ENCODE results near the gene IL12RB1. TPM values are rescaled to one million over a fixed set of nuclear protein-coding genes. Genes with fewer than 3 reads are reported as not detected.
A peak's percentile ranks its signal among the peaks of the same experiment; 100 is the strongest.

The IL12RB1 gene
- total RNA-seq, 4 donors from 2014 or later, result 1.0 to 4.8 (median 1.9) TPM

- H3K27ac ChIP-seq, result no peak overlapping the region
- no peaks in the 10 kb centered on the region for H3K9me3 ChIP-seq
- no peak overlapping the region for H3K4me3 ChIP-seq
- 86 to 94% methylated on average over 7 of the region's 7 CpGs for WGBS, 2 donors
- no peaks in the 10 kb centered on the region for H3K27me3 ChIP-seq
- TF ChIP-seq EP300 (IDR thresholded peaks at IDR 0.05) (no peak), POLR2A (IDR thresholded peaks at IDR 0.05) (no peak), CTCF (IDR thresholded peaks at IDR 0.05) (no peak)
- peaks cover 0 to 53% (median 4%) of the 10 kb centered on the region in 3 donors for H3K36me3 ChIP-seq
- H3K4me1 ChIP-seq, result peaks cover 3 to 25% (median 18%) of the 10 kb centered on the region in 4 donors
- DNase-seq (ENCODE audit: low spot score in 2 of 2), result no peak
These were observed 35.7 kb upstream of the IL12RB1 start for GRCh38 chr19:18122424-18122823.

- H3K27me3 ChIP-seq, result no peaks in the 10 kb centered on the region
- peaks cover 3 to 31% (median 22%) of the 10 kb centered on the region in 4 donors for H3K4me1 ChIP-seq
- WGBS, 2 donors, result 93 to 97% methylated on average over 5 of the region's 5 CpGs
- no peak for TF ChIP-seq CTCF (IDR thresholded peaks at IDR 0.05)
- no peak for TF ChIP-seq POLR2A (IDR thresholded peaks at IDR 0.05)
- no peak for TF ChIP-seq EP300 (IDR thresholded peaks at IDR 0.05)
- DNase-seq (ENCODE audit: low spot score in 2 of 2), result no peak
- peaks cover 0 to 48% (median 4%) of the 10 kb centered on the region in 3 donors for H3K36me3 ChIP-seq
- no peak overlapping the region for H3K27ac ChIP-seq
- H3K4me3 ChIP-seq, result no peak overlapping the region
- H3K9me3 ChIP-seq, result no peaks in the 10 kb centered on the region
These were observed 34.4 kb upstream of the IL12RB1 start for GRCh38 chr19:18121166-18121565.

DNA sequence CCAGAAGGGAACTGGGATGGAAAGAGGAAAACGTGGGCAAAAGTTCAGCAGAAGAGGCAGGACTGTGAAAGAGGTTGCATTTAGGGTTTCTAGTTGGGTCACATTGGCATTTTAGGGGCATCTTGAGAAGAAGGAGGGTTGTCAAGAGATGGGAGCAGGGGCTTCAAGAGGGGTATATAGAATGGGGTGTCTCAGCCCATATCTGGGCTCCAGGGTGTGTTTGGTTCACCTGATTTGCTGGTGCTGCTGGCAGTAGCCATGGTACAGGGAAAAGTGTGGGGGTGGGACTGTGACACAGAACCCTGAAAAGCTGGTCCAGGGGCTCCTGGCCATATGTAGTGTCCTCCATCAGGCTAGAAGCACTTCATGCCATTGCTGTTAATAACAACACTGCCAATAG, 33.4 kb upstream of the IL12RB1 start:
- no peaks in the 10 kb centered on the region for H3K27me3 ChIP-seq
- WGBS, 2 donors, result 31 to 35% methylated on average over 1 of the region's 1 CpG
- no peaks in the 10 kb centered on the region for H3K9me3 ChIP-seq
- no peak overlapping the region for H3K4me3 ChIP-seq
- no peak for DNase-seq (ENCODE audit: low spot score in 2 of 2)
- TF ChIP-seq CTCF (IDR thresholded peaks at IDR 0.05), result no peak
- no peak for TF ChIP-seq EP300 (IDR thresholded peaks at IDR 0.05)
- no peak for TF ChIP-seq POLR2A (IDR thresholded peaks at IDR 0.05)
- peak overlapping the region in 2 of 4 donors; percentile 42 to 88 for H3K27ac ChIP-seq
- peaks cover 0 to 42% (median 4%) of the 10 kb centered on the region in 3 donors for H3K36me3 ChIP-seq
- peaks cover 3 to 31% (median 22%) of the 10 kb centered on the region in 4 donors for H3K4me1 ChIP-seq

GRCh38 chr19:18119717-18120105, 33.0 kb upstream of the IL12RB1 start:
- Histone ChIP-seq H3K9me3 (no peaks in the 10 kb centered on the region), H3K4me3 (peak overlapping the region in 1 of 4 donors; percentile 92), H3K4me1 (peaks cover 3 to 31% (median 22%) of the 10 kb centered on the region in 4 donors), H3K27me3 (no peaks in the 10 kb centered on the region), H3K27ac (peak overlapping the region in 3 of 4 donors; percentile 42 to 91 (median 88)), H3K36me3 (peaks cover 0 to 39% (median 4%) of the 10 kb centered on the region in 3 donors)
- WGBS, 2 donors, result 60 to 68% methylated on average over 14 of the region's 14 CpGs
- no peak for TF ChIP-seq CTCF (IDR thresholded peaks at IDR 0.05)
- no peak for TF ChIP-seq POLR2A (IDR thresholded peaks at IDR 0.05)
- TF ChIP-seq EP300 (IDR thresholded peaks at IDR 0.05), result no peak
- no peak for DNase-seq (ENCODE audit: low spot score in 2 of 2)

- no peaks in the 10 kb centered on the region for H3K9me3 ChIP-seq
- peak overlapping the region in 2 of 4 donors; percentile 77 to 92 for H3K4me3 ChIP-seq
- DNase-seq (ENCODE audit: low spot score in 2 of 2), result peak in 1 of 2 donors; percentile 24
- no peaks in the 10 kb centered on the region for H3K27me3 ChIP-seq
- H3K27ac ChIP-seq, result peak overlapping the region in 3 of 4 donors; percentile 86 to 91 (median 88)
- H3K4me1 ChIP-seq, result peaks cover 3 to 31% (median 22%) of the 10 kb centered on the region in 4 donors
- 32 to 35% methylated on average over 13 of the region's 13 CpGs for WGBS, 2 donors
- TF ChIP-seq POLR2A (IDR thresholded peaks at IDR 0.05) (no peak), EP300 (IDR thresholded peaks at IDR 0.05) (no peak), CTCF (IDR thresholded peaks at IDR 0.05) (no peak)
- peaks cover 0 to 39% (median 4%) of the 10 kb centered on the region in 3 donors for H3K36me3 ChIP-seq
These were observed 32.4 kb upstream of the IL12RB1 start for GRCh38 chr19:18119013-18119716.
